ENCODE measurements around the gene POU2AF3. TPM values are rescaled to one million over a fixed set of nuclear protein-coding genes. Genes with fewer than 3 reads are reported as not detected.
"Not testable (repeated sequence)": the region's sequence is repeated elsewhere in the genome, so short reads cannot be mapped to it uniquely, and the experiment has no call there.

POU2AF3 gene
- total RNA-seq, 1 experiment from 2014 or later, result 2.7 TPM

GRCh38 chr11:111264646-111265045 lies 33.7 kb upstream of the POU2AF3 start (continued):
- TF ChIP-seq ZNF532 (CRISPR knock-in tag; IDR thresholded peaks at IDR 0.05; ENCODE audit: borderline replicate concordance) (no peak), HMGXB4 (CRISPR knock-in tag; IDR thresholded peaks at IDR 0.05) (no peak), KAT7 (CRISPR knock-in tag; IDR thresholded peaks at IDR 0.05; ENCODE audit: borderline replicate concordance) (no peak), ZNF317 (CRISPR knock-in tag; IDR thresholded peaks at IDR 0.05; ENCODE audit: borderline replicate concordance, low read depth) (no peak), GTF2I (CRISPR knock-in tag; conservative IDR thresholded peaks at IDR 0.05) (no peak)

GRCh38 chr11:111265421-111265820 lies 32.9 kb upstream of the POU2AF3 start:
- H3K36me3 Mint-ChIP-seq, result no peaks in the 10 kb centered on the region
- no peaks in the 10 kb centered on the region for H3K9me3 Mint-ChIP-seq
- no peak overlapping the region for H3K27ac Mint-ChIP-seq
- ChIA-PET POLR2A (interaction anchor here (0.6 kb wide), 1 partner anchor 75 kb away, joined by 3 read pairs; no protein-coding TSS in a partner anchor), CTCF (no interaction called here)
- no peaks in the 10 kb centered on the region for H3K27me3 Mint-ChIP-seq (ENCODE audit: low read depth)
- TF ChIP-seq FOXJ3 (CRISPR knock-in tag; IDR thresholded peaks at IDR 0.05; ENCODE audit: borderline replicate concordance) (no peak), TP53 (CRISPR knock-in tag; IDR thresholded peaks at IDR 0.05) (no peak), NFE2L1 (CRISPR knock-in tag; IDR thresholded peaks at IDR 0.05) (no peak), TEAD4 (CRISPR knock-in tag; IDR thresholded peaks at IDR 0.05) (no peak), ZNF532 (CRISPR knock-in tag; IDR thresholded peaks at IDR 0.05; ENCODE audit: borderline replicate concordance) (no peak), PRRX2 (CRISPR knock-in tag; IDR thresholded peaks at IDR 0.05) (no peak), SOX15 (CRISPR knock-in tag; IDR thresholded peaks at IDR 0.05) (no peak)
- H3K4me1 Mint-ChIP-seq, result no peaks in the 10 kb centered on the region
- H3K4me3 Mint-ChIP-seq, result no peak overlapping the region
- ATAC-seq, result no peak
- no peak for DNase-seq (ENCODE audit: low spot score)

- ATAC-seq; H3K4me1 Mint-ChIP-seq; H3K36me3 Mint-ChIP-seq; DNase-seq (ENCODE audit: low spot score); POLR2A ChIA-PET; CTCF ChIA-PET; H3K27ac Mint-ChIP-seq; H3K9me3 Mint-ChIP-seq; H3K27me3 Mint-ChIP-seq (ENCODE audit: low read depth); H3K4me3 Mint-ChIP-seq: not testable (repeated sequence)
- TF ChIP-seq HMGA2 (CRISPR knock-in tag; IDR thresholded peaks at IDR 0.05), result peak; percentile 93
These were observed 30.0 kb upstream of the POU2AF3 start for GRCh38 chr11:111268303-111268702.

Data from WTC11 (cell line).